Bronchial epithelial cell (primary cell): Measurements from ENCODE around the gene IL20RB. TPM values are rescaled to one million over a fixed set of nuclear protein-coding genes. Genes with fewer than 3 reads are reported as not detected.
A peak's percentile ranks its signal among the peaks of the same experiment; 100 is the strongest.

Experiments
- DNase-seq: peaks from one replicate; pipeline ENCODE4 v3.0.0-alpha.2; 2010; ENCODE audit warnings: low read depth
- FAIRE-seq: peaks from 2 replicates; lab custom pipeline; 2011; peaks lifted over from hg19 to GRCh38; lab: Jason Lieb, UNC
- H3K27me3 ChIP-seq: 2 replicates; pipeline ENCODE4 v1.5.1; 2011; ENCODE audit warnings: low read length; ENCODE audit not compliant: control insufficient read depth, insufficient read depth
- H3K36me3 ChIP-seq: 2 replicates; pipeline ENCODE4 v1.5.1; 2011; ENCODE audit warnings: low read length; ENCODE audit not compliant: control insufficient read depth, insufficient read depth
- H3K4me3 ChIP-seq: 2 replicates; pipeline ENCODE4 v1.5.1; 2011; ENCODE audit warnings: mild to moderate bottlenecking, low read depth, low read length, control low read depth
- total RNA-seq: library from RNA; depleted of rRNA; stranded (reverse); fragments of >200 nt; gene quantifications from 2 replicates; pipeline ENCODE4 v1.2.1, GENCODE V29; 2014
- TF ChIP-seq, protein P1 (sequence below): IDR thresholded peaks from 2 replicates; pipeline ENCODE4 v1.5.1; 2011; ENCODE audit warnings: mild to moderate bottlenecking, moderate library complexity, low read length, control low read depth, inconsistent platforms; ENCODE audit not compliant: insufficient read depth, severe bottlenecking

The IL20RB gene
- total RNA-seq, 1 donor from 2014 or later = 150 TPM

DNA sequence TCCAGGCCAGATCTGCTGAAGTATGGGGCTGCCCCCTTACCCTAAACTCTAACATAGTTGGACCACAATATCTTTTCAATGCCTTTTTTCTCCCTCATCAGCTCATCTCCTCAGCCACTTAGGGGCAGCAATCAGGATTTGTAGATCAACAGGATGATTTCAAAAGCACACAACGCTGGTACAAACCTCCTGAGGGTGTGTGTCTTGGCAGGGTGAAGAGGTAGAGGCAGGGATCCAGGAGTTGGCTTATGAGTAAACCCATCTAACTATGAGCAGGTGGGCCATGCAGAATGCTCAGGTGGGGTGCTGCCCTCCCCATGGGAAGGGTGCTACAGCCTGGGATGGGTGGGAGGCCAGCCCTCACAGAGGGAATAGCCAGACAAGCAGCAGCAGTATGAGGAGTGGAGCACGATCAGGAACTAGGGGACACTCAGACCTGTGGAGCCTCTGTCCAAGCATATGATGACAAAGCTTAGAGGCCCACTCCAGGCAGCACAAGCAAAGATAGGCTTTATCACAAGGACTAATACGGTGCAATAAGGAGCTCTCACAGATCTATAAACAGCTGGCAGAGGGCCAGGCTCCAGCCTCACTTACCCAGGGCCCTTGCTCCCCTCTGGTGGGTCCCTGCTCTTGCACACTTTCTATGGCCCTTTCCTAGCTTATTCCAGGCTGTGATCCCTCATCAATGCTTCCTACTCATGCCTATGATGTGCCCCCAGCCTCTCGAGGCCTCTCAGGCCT is 32.2 kb downstream of the IL20RB start:
- Histone ChIP-seq H3K27me3 (no peaks in the 10 kb centered on the region), H3K4me3 (no peak overlapping the region), H3K36me3 (peaks cover 27% of the 10 kb centered on the region)
- FAIRE-seq (peak; percentile 13), DNase-seq (no peak)
- TF ChIP-seq, protein P1, sequence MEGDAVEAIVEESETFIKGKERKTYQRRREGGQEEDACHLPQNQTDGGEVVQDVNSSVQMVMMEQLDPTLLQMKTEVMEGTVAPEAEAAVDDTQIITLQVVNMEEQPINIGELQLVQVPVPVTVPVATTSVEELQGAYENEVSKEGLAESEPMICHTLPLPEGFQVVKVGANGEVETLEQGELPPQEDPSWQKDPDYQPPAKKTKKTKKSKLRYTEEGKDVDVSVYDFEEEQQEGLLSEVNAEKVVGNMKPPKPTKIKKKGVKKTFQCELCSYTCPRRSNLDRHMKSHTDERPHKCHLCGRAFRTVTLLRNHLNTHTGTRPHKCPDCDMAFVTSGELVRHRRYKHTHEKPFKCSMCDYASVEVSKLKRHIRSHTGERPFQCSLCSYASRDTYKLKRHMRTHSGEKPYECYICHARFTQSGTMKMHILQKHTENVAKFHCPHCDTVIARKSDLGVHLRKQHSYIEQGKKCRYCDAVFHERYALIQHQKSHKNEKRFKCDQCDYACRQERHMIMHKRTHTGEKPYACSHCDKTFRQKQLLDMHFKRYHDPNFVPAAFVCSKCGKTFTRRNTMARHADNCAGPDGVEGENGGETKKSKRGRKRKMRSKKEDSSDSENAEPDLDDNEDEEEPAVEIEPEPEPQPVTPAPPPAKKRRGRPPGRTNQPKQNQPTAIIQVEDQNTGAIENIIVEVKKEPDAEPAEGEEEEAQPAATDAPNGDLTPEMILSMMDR = no peak

DNA sequence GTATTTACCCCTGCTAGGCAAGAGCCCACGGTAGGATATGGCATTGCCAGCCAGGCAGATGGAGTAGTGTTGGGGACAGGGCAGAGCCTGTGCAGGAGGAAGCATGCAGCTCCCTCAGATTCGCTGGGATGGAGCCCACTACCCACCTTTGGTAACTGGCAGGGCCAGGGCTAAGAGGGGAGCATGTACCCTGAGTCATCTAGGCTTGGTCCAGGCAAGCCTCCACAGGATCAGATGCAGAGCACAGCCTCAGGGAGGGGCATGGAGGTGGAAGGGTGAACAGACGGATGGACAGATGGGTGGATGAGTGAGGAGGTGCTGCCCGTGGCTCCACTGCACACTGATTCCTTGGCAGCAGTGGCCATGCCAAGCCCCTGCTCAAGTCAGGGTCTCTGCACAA is 33.0 kb downstream of the IL20RB start:
- DNase-seq = peak; percentile 80
- Histone ChIP-seq H3K36me3 (peaks cover 27% of the 10 kb centered on the region), H3K27me3 (no peaks in the 10 kb centered on the region), H3K4me3 (no peak overlapping the region)
- FAIRE-seq = peak; percentile 43
- TF ChIP-seq, protein P1 = no peak

DNA sequence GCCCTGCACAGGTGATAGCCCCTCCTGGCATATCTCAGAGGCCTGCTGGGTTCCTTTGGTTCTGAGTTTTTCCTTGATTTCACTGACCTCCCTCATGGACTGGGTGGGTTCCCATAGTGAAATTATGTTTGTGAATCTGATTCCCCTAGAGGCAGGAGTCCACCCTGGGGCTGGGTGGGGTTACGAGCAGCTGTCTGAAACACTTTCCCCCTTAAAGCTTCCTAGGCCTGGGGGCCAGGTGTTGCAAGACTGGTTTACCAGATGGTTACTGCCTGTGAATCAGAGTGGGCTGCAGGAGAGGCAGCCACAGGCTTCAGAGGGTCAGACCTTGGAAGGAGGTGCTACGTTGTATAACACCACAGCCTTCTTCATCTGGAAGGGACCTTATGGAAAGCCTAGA is 34.3 kb downstream of the IL20RB start:
- DNase-seq = no peak
- no peak for FAIRE-seq
- no peak overlapping the region for H3K4me3 ChIP-seq
- H3K36me3 ChIP-seq = peaks cover 29% of the 10 kb centered on the region
- TF ChIP-seq, protein P1 = no peak
- H3K27me3 ChIP-seq = no peaks in the 10 kb centered on the region

DNA sequence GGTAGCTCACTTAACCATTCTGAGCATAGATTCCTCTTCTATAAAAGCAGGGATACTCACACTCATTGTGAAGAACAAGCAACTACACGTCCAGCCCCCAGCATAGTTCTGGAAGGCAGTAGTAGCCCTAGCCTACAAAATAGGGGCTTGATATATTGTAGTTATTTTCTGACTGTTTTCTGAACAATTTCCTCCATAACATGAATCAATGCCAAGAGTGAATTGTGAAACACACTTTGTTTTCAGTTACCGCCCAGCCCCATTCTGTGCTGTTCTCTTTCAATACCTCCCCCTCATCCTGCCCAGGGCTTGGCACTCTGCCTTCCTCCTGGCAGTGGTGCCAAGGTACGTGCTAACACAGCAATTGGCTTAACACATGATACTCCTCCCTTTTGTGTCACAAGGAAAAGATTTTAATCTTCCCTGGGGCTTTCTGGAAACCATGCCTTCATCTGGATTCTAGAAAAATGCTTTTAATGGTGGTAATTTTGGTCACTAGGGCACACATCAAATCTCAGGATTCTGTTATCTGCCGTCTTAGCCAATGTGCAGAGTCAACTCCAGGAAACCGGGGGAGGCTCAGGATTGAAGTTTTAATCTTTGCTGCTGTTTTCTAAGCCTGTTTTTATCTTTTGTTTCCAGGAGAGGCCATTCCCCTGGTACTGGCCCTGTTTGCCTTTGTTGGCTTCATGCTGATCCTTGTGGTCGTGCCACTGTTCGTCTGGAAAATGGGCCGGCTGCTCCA is 37.2 kb downstream of the IL20RB start:
- TF ChIP-seq, protein P1 = no peak
- Histone ChIP-seq H3K4me3 (no peak overlapping the region), H3K36me3 (peaks cover 22% of the 10 kb centered on the region), H3K27me3 (no peaks in the 10 kb centered on the region)
- FAIRE-seq (peak; percentile 94), DNase-seq (peak; percentile 99)

DNA sequence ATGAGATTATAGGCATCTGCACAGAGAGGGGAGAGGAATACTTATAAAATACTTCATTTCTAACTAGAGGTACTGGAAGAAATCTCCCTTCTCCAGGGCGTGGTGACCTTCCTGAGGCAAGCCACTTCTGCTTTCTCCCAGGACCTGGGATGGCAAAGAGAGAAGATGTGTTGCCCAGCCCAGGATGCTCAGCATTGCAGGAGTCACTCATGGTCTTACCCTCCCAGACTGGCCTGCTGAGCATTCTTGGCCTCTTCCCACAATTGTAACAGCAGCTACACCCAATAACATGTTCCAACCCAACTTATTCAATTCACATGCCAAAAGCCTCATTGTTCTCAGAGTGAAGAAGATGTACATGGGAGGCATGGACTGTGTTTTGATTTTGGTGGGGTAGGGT is 37.9 kb downstream of the IL20RB start:
- H3K36me3 ChIP-seq = peaks cover 24% of the 10 kb centered on the region
- no peaks in the 10 kb centered on the region for H3K27me3 ChIP-seq
- FAIRE-seq (no peak), DNase-seq (peak; percentile 65)
- TF ChIP-seq, protein P1 = no peak
- H3K4me3 ChIP-seq = no peak overlapping the region
